Peyer's patch (tissue), 4 donors: ENCODE data around the gene GYS1.
"Not testable (repeated sequence)": the region's sequence is repeated elsewhere in the genome, so short reads cannot be mapped to it uniquely, and the experiment has no call there.

Source experiments
- POLR2A ChIP-seq, 2 donors: fragments of 450-650 bp; IDR thresholded peaks; one replicate each; pipeline ENCODE4 v1.5.1; 2017; ENCODE audit warnings: antibody characterized with exemption in 2 of 2, mild to moderate bottlenecking in 2 of 2, moderate library complexity in 2 of 2
- TF ChIP-seq, protein P1 (sequence below), 6 experiments: fragments of 450-650 bp in 4 of 6; fragments of 200-600 bp in 2 of 6; sonication (generic) in 1 of 6; IDR thresholded peaks; one replicate each; pipeline ENCODE4 v1.5.1; 2017 to 2019; ENCODE audit warnings: antibody characterized with exemption in 6 of 6, mild to moderate bottlenecking in 3 of 6, moderate library complexity in 1 of 6

DNA sequence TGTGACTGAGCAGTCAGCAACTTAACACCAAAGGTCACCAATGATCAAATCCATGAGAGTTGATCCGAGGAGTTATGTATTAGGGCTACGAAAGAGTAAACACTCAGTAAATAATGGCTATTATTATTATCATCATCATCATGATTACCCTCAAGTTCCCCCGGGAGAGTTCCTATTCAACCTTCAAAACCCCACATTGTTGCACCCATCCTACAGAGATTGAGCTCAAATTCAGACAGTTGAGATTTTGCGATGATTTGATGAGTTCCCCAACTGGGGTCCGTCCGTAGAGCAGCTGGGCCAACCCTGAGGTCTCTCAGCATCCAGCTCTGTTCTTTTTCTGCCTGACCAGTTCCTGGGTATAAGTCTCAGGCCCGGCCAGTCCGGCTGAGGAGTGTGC, 45.0 kb upstream of the GYS1 start:
- TF ChIP-seq, protein P1, sequence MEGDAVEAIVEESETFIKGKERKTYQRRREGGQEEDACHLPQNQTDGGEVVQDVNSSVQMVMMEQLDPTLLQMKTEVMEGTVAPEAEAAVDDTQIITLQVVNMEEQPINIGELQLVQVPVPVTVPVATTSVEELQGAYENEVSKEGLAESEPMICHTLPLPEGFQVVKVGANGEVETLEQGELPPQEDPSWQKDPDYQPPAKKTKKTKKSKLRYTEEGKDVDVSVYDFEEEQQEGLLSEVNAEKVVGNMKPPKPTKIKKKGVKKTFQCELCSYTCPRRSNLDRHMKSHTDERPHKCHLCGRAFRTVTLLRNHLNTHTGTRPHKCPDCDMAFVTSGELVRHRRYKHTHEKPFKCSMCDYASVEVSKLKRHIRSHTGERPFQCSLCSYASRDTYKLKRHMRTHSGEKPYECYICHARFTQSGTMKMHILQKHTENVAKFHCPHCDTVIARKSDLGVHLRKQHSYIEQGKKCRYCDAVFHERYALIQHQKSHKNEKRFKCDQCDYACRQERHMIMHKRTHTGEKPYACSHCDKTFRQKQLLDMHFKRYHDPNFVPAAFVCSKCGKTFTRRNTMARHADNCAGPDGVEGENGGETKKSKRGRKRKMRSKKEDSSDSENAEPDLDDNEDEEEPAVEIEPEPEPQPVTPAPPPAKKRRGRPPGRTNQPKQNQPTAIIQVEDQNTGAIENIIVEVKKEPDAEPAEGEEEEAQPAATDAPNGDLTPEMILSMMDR (IDR thresholded peaks at IDR 0.05) = not testable (repeated sequence)
- not testable (repeated sequence) for TF ChIP-seq POLR2A (IDR thresholded peaks at IDR 0.05)
